Measurements from ENCODE around the gene COQ9. TPM values are rescaled to one million over a fixed set of nuclear protein-coding genes. Genes with fewer than 3 reads are reported as not detected.
A peak's percentile ranks its signal among the peaks of the same experiment; 100 is the strongest.

Gene COQ9
- total RNA-seq, 1 donor from 2014 or later = 46.8 TPM

DNA sequence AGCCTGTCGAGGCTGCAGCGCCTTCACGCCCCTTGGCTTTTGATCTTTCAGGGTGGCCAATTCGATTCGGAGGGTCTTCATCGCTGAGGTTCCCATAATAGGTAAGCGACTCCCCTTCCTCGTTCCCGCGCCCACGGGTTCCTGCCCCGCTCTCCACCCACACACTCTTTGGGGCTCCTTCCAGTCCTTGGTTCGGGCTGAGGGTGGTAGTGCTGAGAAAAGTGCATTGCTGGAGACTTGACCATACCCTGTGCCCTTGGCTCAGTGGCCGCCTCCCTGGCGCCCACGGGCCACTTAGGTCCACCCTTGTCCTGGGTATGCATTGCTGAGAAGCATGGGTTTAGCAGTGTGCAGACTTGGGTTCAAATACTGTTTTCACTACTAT, 15.7 kb downstream of the COQ9 start:
- no peak for DNase-seq (ENCODE audit: low read depth, low spot score)
- Mint-ChIP-seq H3K9me3 (no peaks in the 10 kb centered on the region), H3K27ac (ENCODE audit: unreplicated experiment) (peak overlapping the region; percentile 94), H3K36me3 (ENCODE audit: low read depth) (peaks cover 11% of the 10 kb centered on the region), H3K4me3 (peak overlapping the region; percentile 100), H3K4me1 (peaks cover 19% of the 10 kb centered on the region), H3K27me3 (ENCODE audit: low read depth) (no peaks in the 10 kb centered on the region)
- TF ChIP-seq, protein P1, sequence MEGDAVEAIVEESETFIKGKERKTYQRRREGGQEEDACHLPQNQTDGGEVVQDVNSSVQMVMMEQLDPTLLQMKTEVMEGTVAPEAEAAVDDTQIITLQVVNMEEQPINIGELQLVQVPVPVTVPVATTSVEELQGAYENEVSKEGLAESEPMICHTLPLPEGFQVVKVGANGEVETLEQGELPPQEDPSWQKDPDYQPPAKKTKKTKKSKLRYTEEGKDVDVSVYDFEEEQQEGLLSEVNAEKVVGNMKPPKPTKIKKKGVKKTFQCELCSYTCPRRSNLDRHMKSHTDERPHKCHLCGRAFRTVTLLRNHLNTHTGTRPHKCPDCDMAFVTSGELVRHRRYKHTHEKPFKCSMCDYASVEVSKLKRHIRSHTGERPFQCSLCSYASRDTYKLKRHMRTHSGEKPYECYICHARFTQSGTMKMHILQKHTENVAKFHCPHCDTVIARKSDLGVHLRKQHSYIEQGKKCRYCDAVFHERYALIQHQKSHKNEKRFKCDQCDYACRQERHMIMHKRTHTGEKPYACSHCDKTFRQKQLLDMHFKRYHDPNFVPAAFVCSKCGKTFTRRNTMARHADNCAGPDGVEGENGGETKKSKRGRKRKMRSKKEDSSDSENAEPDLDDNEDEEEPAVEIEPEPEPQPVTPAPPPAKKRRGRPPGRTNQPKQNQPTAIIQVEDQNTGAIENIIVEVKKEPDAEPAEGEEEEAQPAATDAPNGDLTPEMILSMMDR (conservative IDR thresholded peaks at IDR 0.05) = no peak

DNA sequence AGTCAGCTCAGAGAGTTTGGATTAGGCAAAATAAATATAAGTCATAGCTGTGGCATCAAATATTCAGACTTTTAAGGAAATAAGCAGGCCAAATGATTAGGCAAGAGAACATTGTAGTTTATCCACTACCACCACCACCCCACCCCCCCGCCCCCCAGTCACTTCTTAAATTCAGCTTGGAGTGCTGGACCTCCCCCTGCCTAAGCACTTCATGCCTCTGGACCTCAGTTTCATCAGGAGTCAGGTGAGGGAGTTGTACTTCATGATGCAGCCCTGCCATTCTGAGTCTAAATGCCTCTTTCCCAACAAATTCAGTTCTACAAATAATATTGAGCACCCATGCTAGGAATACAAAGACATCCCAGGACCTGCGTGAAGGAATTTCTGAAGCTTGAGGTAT, 17.2 kb downstream of the COQ9 start:
- H3K27me3 Mint-ChIP-seq (ENCODE audit: low read depth) = no peaks in the 10 kb centered on the region
- DNase-seq (ENCODE audit: low read depth, low spot score) = no peak
- peaks cover 19% of the 10 kb centered on the region for H3K4me1 Mint-ChIP-seq
- H3K4me3 Mint-ChIP-seq = peak overlapping the region; percentile 100
- peaks cover 13% of the 10 kb centered on the region for H3K36me3 Mint-ChIP-seq (ENCODE audit: low read depth)
- no peak overlapping the region for H3K27ac Mint-ChIP-seq (ENCODE audit: unreplicated experiment)
- TF ChIP-seq, protein P1 (conservative IDR thresholded peaks at IDR 0.05) = no peak
- H3K9me3 Mint-ChIP-seq = no peaks in the 10 kb centered on the region

DNA sequence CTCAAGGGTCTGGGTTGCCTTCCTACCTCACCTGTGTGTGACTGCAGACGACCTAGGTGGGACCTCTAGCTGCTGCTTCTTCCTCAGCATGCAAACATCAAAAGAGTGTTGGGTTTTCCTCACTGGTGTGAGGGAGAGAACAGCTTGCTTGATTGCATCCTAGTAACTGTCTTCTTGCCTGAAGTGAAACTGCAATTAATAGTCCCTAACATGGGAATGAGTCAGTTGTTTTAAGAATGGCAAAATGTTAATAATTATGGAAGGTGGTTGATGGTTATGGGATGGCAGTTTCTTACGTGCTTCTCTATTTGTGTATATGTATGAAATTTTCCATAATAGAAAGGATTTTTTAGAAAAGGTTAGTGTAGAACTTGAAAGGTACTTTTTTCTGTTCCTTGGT, 21.1 kb downstream of the COQ9 start:
- Mint-ChIP-seq H3K9me3 (no peaks in the 10 kb centered on the region), H3K36me3 (ENCODE audit: low read depth) (peaks cover 9% of the 10 kb centered on the region), H3K4me1 (peaks cover 9% of the 10 kb centered on the region), H3K4me3 (peak overlapping the region; percentile 14), H3K27me3 (ENCODE audit: low read depth) (no peaks in the 10 kb centered on the region), H3K27ac (ENCODE audit: unreplicated experiment) (no peak overlapping the region)
- TF ChIP-seq, protein P1 (conservative IDR thresholded peaks at IDR 0.05) = no peak
- no peak for DNase-seq (ENCODE audit: low read depth, low spot score)

DNA sequence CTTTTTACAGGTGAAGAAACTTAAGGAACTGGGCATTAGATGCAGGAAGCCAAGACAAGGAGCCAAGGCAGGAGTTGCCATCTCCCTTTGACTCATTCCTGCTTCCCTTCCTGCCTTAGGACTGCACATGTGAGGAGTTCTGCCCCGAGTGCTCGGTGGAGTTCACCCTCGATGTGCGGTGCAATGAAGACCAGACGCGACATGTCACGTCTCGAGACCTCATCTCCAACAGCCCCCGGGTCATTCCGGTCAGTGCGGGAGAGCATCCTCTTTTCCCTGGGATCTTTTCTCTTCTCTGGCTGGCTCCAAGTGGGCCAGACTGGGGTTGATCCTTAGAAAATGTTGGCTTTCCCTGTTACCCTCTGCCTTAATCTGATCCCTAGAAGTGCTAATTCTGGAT, 21.8 kb downstream of the COQ9 start:
- peak overlapping the region; percentile 14 for H3K4me3 Mint-ChIP-seq
- no peaks in the 10 kb centered on the region for H3K27me3 Mint-ChIP-seq (ENCODE audit: low read depth)
- TF ChIP-seq, protein P1 (conservative IDR thresholded peaks at IDR 0.05) = no peak
- DNase-seq (ENCODE audit: low read depth, low spot score) = no peak
- no peak overlapping the region for H3K27ac Mint-ChIP-seq (ENCODE audit: unreplicated experiment)
- peaks cover 7% of the 10 kb centered on the region for H3K4me1 Mint-ChIP-seq
- H3K36me3 Mint-ChIP-seq (ENCODE audit: low read depth) = peaks cover 9% of the 10 kb centered on the region
- no peaks in the 10 kb centered on the region for H3K9me3 Mint-ChIP-seq

DNA sequence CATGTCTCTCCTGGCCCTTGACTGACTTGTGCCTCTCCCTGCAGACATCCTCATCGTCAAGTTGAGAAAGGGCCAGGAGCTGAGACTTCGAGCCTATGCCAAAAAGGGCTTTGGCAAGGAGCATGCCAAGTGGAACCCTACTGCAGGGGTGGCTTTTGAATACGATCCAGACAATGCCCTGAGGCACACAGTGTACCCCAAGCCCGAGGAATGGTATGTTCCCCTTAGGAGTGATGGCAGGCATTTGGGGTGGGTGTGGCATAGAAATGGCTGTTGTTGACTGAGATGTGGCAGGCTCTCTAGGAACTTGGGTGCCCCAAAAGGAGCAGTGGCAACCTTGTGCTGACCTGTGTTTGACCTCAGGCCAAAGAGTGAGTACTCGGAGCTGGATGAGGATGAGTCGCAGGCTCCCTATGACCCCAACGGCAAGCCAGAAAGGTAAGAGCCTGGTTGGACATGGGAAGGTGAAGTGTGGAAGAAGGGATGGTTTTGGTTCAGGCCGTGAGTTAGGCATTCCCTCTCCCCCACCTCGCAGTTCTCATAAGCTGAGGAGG, 22.7 kb downstream of the COQ9 start:
- no peaks in the 10 kb centered on the region for H3K27me3 Mint-ChIP-seq (ENCODE audit: low read depth)
- H3K36me3 Mint-ChIP-seq (ENCODE audit: low read depth) = peaks cover 6% of the 10 kb centered on the region
- no peak overlapping the region for H3K27ac Mint-ChIP-seq (ENCODE audit: unreplicated experiment)
- H3K4me3 Mint-ChIP-seq = no peak overlapping the region
- H3K9me3 Mint-ChIP-seq = no peaks in the 10 kb centered on the region
- no peak for DNase-seq (ENCODE audit: low read depth, low spot score)
- H3K4me1 Mint-ChIP-seq = peaks cover 3% of the 10 kb centered on the region
- TF ChIP-seq, protein P1 (conservative IDR thresholded peaks at IDR 0.05) = no peak

Measured in neural crest cell (in vitro differentiated cells).